GM18873 (cell line): Measurements from ENCODE around the gene DMPK.
A peak's percentile ranks its signal among the peaks of the same experiment; 100 is the strongest.

Experiments used
- ATAC-seq: cut with Tn5 transposase; IDR thresholded peaks from one replicate; pipeline ENCODE4 v1.9.1; 2021; ENCODE audit warnings: mild to moderate bottlenecking, moderate library complexity, moderate number of reproducible peaks; ENCODE audit not compliant: unreplicated experiment, low FRiP score

The DMPK gene

GRCh38 chr19:45771311-45771933 is 10.9 kb downstream of the DMPK start:
- ATAC-seq: no peak

- ATAC-seq: no peak
Measured at GRCh38 chr19:45770192-45771101, 11.8 kb downstream of the DMPK start.

GRCh38 chr19:45769821-45770191 is 12.5 kb downstream of the DMPK start:
- ATAC-seq: no peak

GRCh38 chr19:45768984-45769782 is 13.1 kb downstream of the DMPK start, which contains the start of gene SIX5:
Gene SIX5 (minus strand): TSS chr19:45769252. CDS start chr19:45768844, 408 bp downstream.
- ATAC-seq: peak; percentile 66

GRCh38 chr19:45768655-45768983 is 13.7 kb downstream of the DMPK start:
- ATAC-seq: no peak

GRCh38 chr19:45767881-45768654 is 14.2 kb downstream of the DMPK start:
- ATAC-seq: no peak

- ATAC-seq: no peak
Measured at GRCh38 chr19:45767410-45767880, 14.8 kb downstream of the DMPK start.

GRCh38 chr19:45766869-45767346 is 15.4 kb downstream of the DMPK start:
- ATAC-seq: no peak

GRCh38 chr19:45766296-45766868 is 15.9 kb downstream of the DMPK start:
- ATAC-seq: no peak

GRCh38 chr19:45765702-45766295 is 16.5 kb downstream of the DMPK start:
- no peak for ATAC-seq

- no peak for ATAC-seq
Measured at GRCh38 chr19:45764945-45765701, 17.2 kb downstream of the DMPK start.

GRCh38 chr19:45764475-45764874 is 17.8 kb downstream of the DMPK start:
- ATAC-seq: no peak

GRCh38 chr19:45763691-45764294 is 18.5 kb downstream of the DMPK start:
- ATAC-seq: no peak

GRCh38 chr19:45762870-45763631 is 19.2 kb downstream of the DMPK start:
- no peak for ATAC-seq

GRCh38 chr19:45761714-45762113 is 20.6 kb downstream of the DMPK start:
- no peak for ATAC-seq

GRCh38 chr19:45758921-45759320 is 23.4 kb downstream of the DMPK start:
- ATAC-seq: no peak

- ATAC-seq: no peak
Measured at GRCh38 chr19:45757695-45758094, 24.6 kb downstream of the DMPK start.
